Kidney (tissue), 14 donors: ENCODE results near the gene ACTN2. TPM values are rescaled to one million over a fixed set of nuclear protein-coding genes. Genes with fewer than 3 reads are reported as not detected.

Experiments
- DNase-seq, 5 donors: peaks; one replicate each; pipeline ENCODE4 v3.0.0-alpha.2; 2013 to 2020
- FAIRE-seq: peaks from 2 replicates; lab custom pipeline; 2012; peaks lifted over from hg19 to GRCh38; lab: Jason Lieb, UNC
- H3K27ac ChIP-seq, 2 donors: one replicate each; pipeline ENCODE4 v1.7.0; 2013; ENCODE audit warnings: low read depth in 2 of 2, low read length in 2 of 2, inconsistent platforms in 1 of 2
- H3K27me3 ChIP-seq: one replicate; pipeline ENCODE4 v1.7.1; 2013; ENCODE audit warnings: low read length, inconsistent platforms; ENCODE audit not compliant: control insufficient read depth, insufficient read depth
- H3K36me3 ChIP-seq, 3 donors: one replicate each; pipeline versions ENCODE4 v1.7.0 to v1.7.1; 2013; ENCODE audit warnings: low read length in 3 of 3, control low read depth in 1 of 3, inconsistent platforms in 1 of 3; ENCODE audit not compliant: insufficient read depth in 3 of 3, control insufficient read depth in 2 of 3
- H3K4me1 ChIP-seq, 3 donors: one replicate each; pipeline versions ENCODE4 v1.7.0 to v1.7.1; 2013; ENCODE audit warnings: low read length in 3 of 3, inconsistent platforms in 1 of 3, low read depth in 1 of 3; ENCODE audit not compliant: control insufficient read depth in 2 of 3, insufficient read depth in 2 of 3
- H3K4me3 ChIP-seq, 3 donors: one replicate each; pipeline versions ENCODE4 v1.7.0 to v1.8.1; 2013; ENCODE audit warnings: low read length in 3 of 3, control low read depth in 1 of 3, inconsistent platforms in 1 of 3
- H3K9ac ChIP-seq, 3 donors: one replicate each; pipeline versions ENCODE4 v1.7.0 to v1.7.1; 2013; ENCODE audit warnings: low read length in 3 of 3, control low read depth in 1 of 3, inconsistent platforms in 1 of 3
- H3K9me3 ChIP-seq, 3 donors: one replicate each; pipeline versions ENCODE4 v1.7.0 to v1.7.1; 2013; ENCODE audit warnings: low read length in 3 of 3, control low read depth in 1 of 3, inconsistent platforms in 1 of 3; ENCODE audit not compliant: control insufficient read depth in 2 of 3, insufficient read depth in 1 of 3
- CTCF ChIP-seq: IDR thresholded peaks from 3 replicates; pipeline ENCODE4 v1.5.1; 2012; ENCODE audit warnings: mild to moderate bottlenecking, moderate library complexity, borderline replicate concordance; ENCODE audit not compliant: insufficient read depth; ENCODE audit errors: extremely low read depth
- intact Hi-C: fragments of 100-400 bp; cut with DNase I; formaldehyde crosslinking; loops from one replicate; pipeline ENCODE4 v1.11.1; 2022
- polyA plus RNA-seq: library from polyadenylated mRNA; stranded (reverse); fragments of 350-450 nt; fragmentation: Illumina TruSeq; extraction: RNeasy Lipid Tissue Mini Kit (QIAGEN cat#74804); gene quantifications from one replicate; pipeline ENCODE4 v1.2.3, GENCODE V29; 2014; ENCODE audit warnings: low read depth, low replicate concordance; ENCODE audit not compliant: insufficient read depth
- total RNA-seq: library from RNA; stranded (reverse); fragmentation: NEBNext Ultra II Directional; extraction: Animal tissue kit (Norgen Biotek cat#: 25700); gene quantifications from one replicate; pipeline ENCODE4 v1.2.1, GENCODE V29; 2021
- donor health status: control.
- donor health status: control.
- donor health status: control.
- donor health status: control.
- donor health status: control.
- donor health status: DM: yes; HTN: yes; CAD: no.
- donor health status: Normal renal cell carcinoma (clear cell type).

Gene ACTN2
- total and polyA plus RNA-seq, 2 donors from 2014 or later, result 0.60 to 1.6 TPM

- H3K4me3 ChIP-seq, result peak overlapping the region in 1 of 3 donors; percentile 53
- no peak for DNase-seq
These were observed 974 bp downstream of the ACTN2 start for GRCh38 chr1:236687273-236687672.

GRCh38 chr1:236688705-236689104, 2.4 kb downstream of the ACTN2 start:
- Histone ChIP-seq H3K36me3 (no peaks in the 10 kb centered on the region), H3K9ac (no peak overlapping the region), H3K4me3 (no peak overlapping the region), H3K27me3 (peaks cover 7% of the 10 kb centered on the region), H3K27ac (no peak overlapping the region), H3K4me1 (peaks cover 0 to 5% (median 0%) of the 10 kb centered on the region in 3 donors), H3K9me3 (peaks cover 0 to 3% (median 0%) of the 10 kb centered on the region in 3 donors)
- intact Hi-C loops, result no loop called here
- no peak for TF ChIP-seq CTCF
- FAIRE-seq, result no peak
- no peak for DNase-seq

More at GRCh38 chr1:236687273-236687672, 974 bp downstream of the ACTN2 start:
- intact Hi-C loops, result no loop called here
- H3K27ac ChIP-seq, result no peak overlapping the region
- H3K4me1 ChIP-seq, result peaks cover 0 to 5% (median 0%) of the 10 kb centered on the region in 3 donors
- TF ChIP-seq CTCF, result no peak
- H3K36me3 ChIP-seq, result no peaks in the 10 kb centered on the region
- FAIRE-seq, result no peak
- no peak overlapping the region for H3K9ac ChIP-seq
- peaks cover 7% of the 10 kb centered on the region for H3K27me3 ChIP-seq
- peaks cover 0 to 3% (median 0%) of the 10 kb centered on the region in 3 donors for H3K9me3 ChIP-seq

GRCh38 chr1:236689713-236690569, 3.6 kb downstream of the ACTN2 start:
- no peak overlapping the region for H3K9ac ChIP-seq
- TF ChIP-seq CTCF, result no peak
- intact Hi-C loops, result no loop called here
- no peak overlapping the region for H3K4me3 ChIP-seq
- DNase-seq (no peak), FAIRE-seq (no peak)
- H3K27me3 ChIP-seq, result peaks cover 7% of the 10 kb centered on the region
- H3K4me1 ChIP-seq, result peaks cover 0 to 5% (median 0%) of the 10 kb centered on the region in 3 donors
- H3K27ac ChIP-seq, result no peak overlapping the region
- no peaks in the 10 kb centered on the region for H3K36me3 ChIP-seq
- peaks cover 0 to 3% (median 0%) of the 10 kb centered on the region in 3 donors for H3K9me3 ChIP-seq
